Measurements from ENCODE around the gene MAP2K1. TPM values are rescaled to one million over a fixed set of nuclear protein-coding genes. Genes with fewer than 3 reads are reported as not detected.

Gene MAP2K1
- total and polyA plus RNA-seq, 5 experiments from 2014 or later: 34.7 to 50.8 (median 41.7) TPM

GRCh38 chr15:66399276-66399675, 12.6 kb downstream of the MAP2K1 start:
- Mint-ChIP-seq H3K4me3 (peak overlapping the region in 1 of 10 donors; percentile 24), H3K4me1 (peaks cover 32 to 83% (median 74%) of the 10 kb centered on the region in 4 donors), H3K36me3 (peaks cover 0 to 30% (median 2%) of the 10 kb centered on the region in 3 donors), H3K27me3 (no peaks in the 10 kb centered on the region), H3K9me3 (no peaks in the 10 kb centered on the region), H3K27ac (peak overlapping the region in 3 of 10 donors; percentile 28 to 73 (median 49))
- ATAC-seq (no peak), DNase-seq (no peak)
- POLR2A ChIA-PET: interaction anchor here (0.6 to 0.8 kb wide), 3 partner anchors 8 to 100 kb away, joined by 3 to 4 read pairs (median 3); no protein-coding TSS in a partner anchor

GRCh38 chr15:66400351-66400774, 13.7 kb downstream of the MAP2K1 start:
- DNase-seq (no peak), ATAC-seq (no peak)
- H3K4me3 Mint-ChIP-seq: peak overlapping the region in 2 of 10 donors; percentile 15 to 26
- no peaks in the 10 kb centered on the region for H3K27me3 Mint-ChIP-seq
- POLR2A ChIA-PET: interaction anchor here (1.5 kb wide), 1 partner anchor 14 kb away, joined by 5 read pairs; the partner anchor contains the start of gene MAP2K1
- H3K9me3 Mint-ChIP-seq: no peaks in the 10 kb centered on the region
- H3K27ac Mint-ChIP-seq: peak overlapping the region in 4 of 10 donors; percentile 18 to 72 (median 26)
- peaks cover 33 to 81% (median 71%) of the 10 kb centered on the region in 4 donors for H3K4me1 Mint-ChIP-seq
- peaks cover 0 to 28% (median 2%) of the 10 kb centered on the region in 3 donors for H3K36me3 Mint-ChIP-seq

- Mint-ChIP-seq H3K4me3 (peak overlapping the region; percentile 70 to 87 (median 79)), H3K27me3 (no peaks in the 10 kb centered on the region), H3K36me3 (peaks cover 0 to 25% (median 2%) of the 10 kb centered on the region in 3 donors), H3K9me3 (no peaks in the 10 kb centered on the region), H3K4me1 (peaks cover 38 to 81% (median 73%) of the 10 kb centered on the region in 4 donors), H3K27ac (peak overlapping the region; percentile 4 to 90 (median 76))
- ATAC-seq (peak; percentile 72 to 73), DNase-seq (peak in 2 of 10 donors; percentile 26 to 41)
- POLR2A ChIA-PET: interaction anchor here (0.6 to 1.5 kb wide), 4 partner anchors 10 to 98 kb away, joined by 3 to 5 read pairs (median 3); partner anchors contain the start of gene MAP2K1
Observed at GRCh38 chr15:66401130-66402021, 14.7 kb downstream of the MAP2K1 start.

- ATAC-seq: no peak
- H3K27me3 Mint-ChIP-seq: no peaks in the 10 kb centered on the region
- peaks cover 0 to 15% (median 0%) of the 10 kb centered on the region in 3 donors for H3K36me3 Mint-ChIP-seq
- H3K4me3 Mint-ChIP-seq: peak overlapping the region in 7 of 10 donors; percentile 38 to 87 (median 76)
- H3K4me1 Mint-ChIP-seq: peaks cover 41 to 86% (median 80%) of the 10 kb centered on the region in 4 donors
- DNase-seq: no peak
- peak overlapping the region in 8 of 10 donors; percentile 43 to 89 (median 74) for H3K27ac Mint-ChIP-seq
- no peaks in the 10 kb centered on the region for H3K9me3 Mint-ChIP-seq
- POLR2A ChIA-PET: interaction anchor here (1.0 kb wide), 2 partner anchors 11 to 96 kb away, joined by 3 read pairs; no protein-coding TSS in a partner anchor
Observed at GRCh38 chr15:66402761-66403284, 16.1 kb downstream of the MAP2K1 start.

GRCh38 chr15:66403323-66403722, 16.6 kb downstream of the MAP2K1 start:
- DNase-seq: no peak
- Mint-ChIP-seq H3K9me3 (no peaks in the 10 kb centered on the region), H3K4me3 (peak overlapping the region in 5 of 10 donors; percentile 14 to 39 (median 24)), H3K27me3 (no peaks in the 10 kb centered on the region), H3K36me3 (peaks cover 0 to 11% (median 0%) of the 10 kb centered on the region in 3 donors), H3K27ac (peak overlapping the region in 6 of 10 donors; percentile 23 to 83 (median 46)), H3K4me1 (peaks cover 42 to 86% (median 81%) of the 10 kb centered on the region in 4 donors)
- ATAC-seq: peak in 1 of 2 donors; percentile 6
- POLR2A ChIA-PET: no interaction called here

GRCh38 chr15:66404122-66404521, 17.4 kb downstream of the MAP2K1 start:
- DNase-seq (no peak), ATAC-seq (no peak)
- POLR2A ChIA-PET: interaction anchor here (0.6 to 0.8 kb wide), 2 partner anchors 16 to 1890 kb away, joined by 3 read pairs; no protein-coding TSS in a partner anchor
- H3K9me3 Mint-ChIP-seq: no peaks in the 10 kb centered on the region
- H3K4me1 Mint-ChIP-seq: peaks cover 47 to 92% (median 88%) of the 10 kb centered on the region in 4 donors
- no peaks in the 10 kb centered on the region for H3K27me3 Mint-ChIP-seq
- peak overlapping the region in 6 of 10 donors; percentile 53 to 90 (median 72) for H3K27ac Mint-ChIP-seq
- peaks cover 0 to 11% (median 0%) of the 10 kb centered on the region in 3 donors for H3K36me3 Mint-ChIP-seq
- peak overlapping the region in 9 of 10 donors; percentile 65 to 88 (median 74) for H3K4me3 Mint-ChIP-seq

GRCh38 chr15:66404532-66404931, 17.8 kb downstream of the MAP2K1 start:
- H3K4me1 Mint-ChIP-seq: peaks cover 51 to 92% (median 91%) of the 10 kb centered on the region in 4 donors
- POLR2A ChIA-PET: interaction anchor here (0.7 to 0.8 kb wide), 2 partner anchors 11 to 17 kb away, joined by 3 read pairs; no protein-coding TSS in a partner anchor
- no peaks in the 10 kb centered on the region for H3K27me3 Mint-ChIP-seq
- peak overlapping the region; percentile 34 to 88 (median 71) for H3K4me3 Mint-ChIP-seq
- ATAC-seq: no peak
- no peak for DNase-seq
- H3K27ac Mint-ChIP-seq: peak overlapping the region in 8 of 10 donors; percentile 0 to 90 (median 72)
- peaks cover 0 to 7% (median 0%) of the 10 kb centered on the region in 3 donors for H3K36me3 Mint-ChIP-seq
- no peaks in the 10 kb centered on the region for H3K9me3 Mint-ChIP-seq

- Mint-ChIP-seq H3K36me3 (peaks cover 0 to 6% (median 0%) of the 10 kb centered on the region in 3 donors), H3K4me1 (peaks cover 55 to 96% (median 95%) of the 10 kb centered on the region in 4 donors), H3K9me3 (no peaks in the 10 kb centered on the region), H3K27ac (peak overlapping the region in 4 of 10 donors; percentile 71 to 90 (median 72)), H3K4me3 (peak overlapping the region; percentile 34 to 88 (median 71)), H3K27me3 (no peaks in the 10 kb centered on the region)
- DNase-seq: no peak
- POLR2A ChIA-PET: interaction anchor here (0.7 to 0.8 kb wide), 2 partner anchors 12 to 17 kb away, joined by 3 read pairs; no protein-coding TSS in a partner anchor
- no peak for ATAC-seq
Observed at GRCh38 chr15:66405007-66405406, 18.3 kb downstream of the MAP2K1 start.

GRCh38 chr15:66405615-66406014, 18.9 kb downstream of the MAP2K1 start:
- ATAC-seq (no peak), DNase-seq (no peak)
- H3K9me3 Mint-ChIP-seq: no peaks in the 10 kb centered on the region
- POLR2A ChIA-PET: no interaction called here
- peaks cover 0 to 1% (median 0%) of the 10 kb centered on the region in 3 donors for H3K36me3 Mint-ChIP-seq
- H3K4me3 Mint-ChIP-seq: peak overlapping the region in 2 of 10 donors; percentile 31 to 47
- H3K27me3 Mint-ChIP-seq: no peaks in the 10 kb centered on the region
- no peak overlapping the region for H3K27ac Mint-ChIP-seq
- H3K4me1 Mint-ChIP-seq: peaks cover 55 to 97% (median 95%) of the 10 kb centered on the region in 4 donors

GRCh38 chr15:66408254-66408653, 21.5 kb downstream of the MAP2K1 start:
- Mint-ChIP-seq H3K4me3 (peak overlapping the region in 6 of 10 donors; percentile 1 to 49 (median 24)), H3K27me3 (no peaks in the 10 kb centered on the region), H3K9me3 (no peaks in the 10 kb centered on the region), H3K4me1 (peaks cover 50 to 94% (median 89%) of the 10 kb centered on the region in 4 donors), H3K27ac (peak overlapping the region in 5 of 10 donors; percentile 29 to 54 (median 34)), H3K36me3 (no peaks in the 10 kb centered on the region)
- ATAC-seq (no peak), DNase-seq (no peak)
- POLR2A ChIA-PET: no interaction called here

- ATAC-seq (no peak), DNase-seq (no peak)
- H3K36me3 Mint-ChIP-seq: peaks cover 0 to 4% (median under 1%) of the 10 kb centered on the region in 3 donors
- peak overlapping the region in 7 of 10 donors; percentile 1 to 81 (median 49) for H3K4me3 Mint-ChIP-seq
- peaks cover 0 to 3% (median 0%) of the 10 kb centered on the region in 9 donors for H3K9me3 Mint-ChIP-seq
- H3K27me3 Mint-ChIP-seq: no peaks in the 10 kb centered on the region
- H3K27ac Mint-ChIP-seq: peak overlapping the region in 7 of 10 donors; percentile 9 to 68 (median 30)
- H3K4me1 Mint-ChIP-seq: peaks cover 50 to 92% (median 89%) of the 10 kb centered on the region in 4 donors
- POLR2A ChIA-PET: no interaction called here
Observed at GRCh38 chr15:66408675-66409282, 22.1 kb downstream of the MAP2K1 start.

All from naive thymus-derived CD8-positive, alpha-beta T cell (primary cell).